Esophagus muscularis mucosa (tissue), 3 donors: Measurements from ENCODE around the gene NDST4.

Experiments
- POLR2A ChIP-seq: fragments of 450-650 bp; IDR thresholded peaks from one replicate; pipeline ENCODE4 v1.6.1; 2017; ENCODE audit warnings: antibody characterized with exemption, moderate library complexity, mild to moderate bottlenecking, low read depth
- TF ChIP-seq, protein P1 (sequence below), 3 experiments: fragments of 200-600 bp in 2 of 3; fragments of 450-650 bp in 1 of 3; sonication (generic) in 2 of 3; IDR thresholded peaks; one replicate each; pipeline ENCODE4 v1.5.1; 2017 to 2019; ENCODE audit warnings: antibody characterized with exemption in 3 of 3, mild to moderate bottlenecking in 2 of 3, moderate library complexity in 1 of 3

DNA sequence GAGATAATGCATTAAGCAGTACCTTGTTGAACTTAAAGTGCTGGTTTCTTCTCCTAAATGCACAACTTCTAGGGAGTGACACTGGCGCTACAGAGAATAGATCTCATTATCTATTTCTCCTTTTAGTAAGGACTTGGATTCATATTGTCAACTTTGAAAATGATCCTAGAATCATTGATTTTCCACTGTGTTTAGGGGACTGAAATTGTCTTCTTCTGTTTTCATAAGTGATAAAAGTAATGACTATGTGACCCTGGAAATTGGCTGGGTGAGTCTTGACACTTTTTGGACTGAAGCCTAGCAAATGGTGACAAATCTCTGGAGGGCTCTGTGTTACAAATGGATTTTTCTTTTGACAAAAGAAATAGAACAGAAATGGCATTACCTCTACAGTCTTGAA is 167.8 kb downstream of the NDST4 start:
- TF ChIP-seq, protein P1, sequence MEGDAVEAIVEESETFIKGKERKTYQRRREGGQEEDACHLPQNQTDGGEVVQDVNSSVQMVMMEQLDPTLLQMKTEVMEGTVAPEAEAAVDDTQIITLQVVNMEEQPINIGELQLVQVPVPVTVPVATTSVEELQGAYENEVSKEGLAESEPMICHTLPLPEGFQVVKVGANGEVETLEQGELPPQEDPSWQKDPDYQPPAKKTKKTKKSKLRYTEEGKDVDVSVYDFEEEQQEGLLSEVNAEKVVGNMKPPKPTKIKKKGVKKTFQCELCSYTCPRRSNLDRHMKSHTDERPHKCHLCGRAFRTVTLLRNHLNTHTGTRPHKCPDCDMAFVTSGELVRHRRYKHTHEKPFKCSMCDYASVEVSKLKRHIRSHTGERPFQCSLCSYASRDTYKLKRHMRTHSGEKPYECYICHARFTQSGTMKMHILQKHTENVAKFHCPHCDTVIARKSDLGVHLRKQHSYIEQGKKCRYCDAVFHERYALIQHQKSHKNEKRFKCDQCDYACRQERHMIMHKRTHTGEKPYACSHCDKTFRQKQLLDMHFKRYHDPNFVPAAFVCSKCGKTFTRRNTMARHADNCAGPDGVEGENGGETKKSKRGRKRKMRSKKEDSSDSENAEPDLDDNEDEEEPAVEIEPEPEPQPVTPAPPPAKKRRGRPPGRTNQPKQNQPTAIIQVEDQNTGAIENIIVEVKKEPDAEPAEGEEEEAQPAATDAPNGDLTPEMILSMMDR (IDR thresholded peaks at IDR 0.05): no peak
- no peak for TF ChIP-seq POLR2A
